CD4-positive, alpha-beta T cell treated with Interleukin-6 at 100 ng/mL for 8 hours (primary cell): ENCODE data around the gene PDE3B.

Source experiments
- DNase-seq: peaks from one replicate; pipeline ENCODE4 v3.0.0-alpha.2; 2020; ENCODE audit warnings: mixed read lengths, low spot score

Gene PDE3B

DNA sequence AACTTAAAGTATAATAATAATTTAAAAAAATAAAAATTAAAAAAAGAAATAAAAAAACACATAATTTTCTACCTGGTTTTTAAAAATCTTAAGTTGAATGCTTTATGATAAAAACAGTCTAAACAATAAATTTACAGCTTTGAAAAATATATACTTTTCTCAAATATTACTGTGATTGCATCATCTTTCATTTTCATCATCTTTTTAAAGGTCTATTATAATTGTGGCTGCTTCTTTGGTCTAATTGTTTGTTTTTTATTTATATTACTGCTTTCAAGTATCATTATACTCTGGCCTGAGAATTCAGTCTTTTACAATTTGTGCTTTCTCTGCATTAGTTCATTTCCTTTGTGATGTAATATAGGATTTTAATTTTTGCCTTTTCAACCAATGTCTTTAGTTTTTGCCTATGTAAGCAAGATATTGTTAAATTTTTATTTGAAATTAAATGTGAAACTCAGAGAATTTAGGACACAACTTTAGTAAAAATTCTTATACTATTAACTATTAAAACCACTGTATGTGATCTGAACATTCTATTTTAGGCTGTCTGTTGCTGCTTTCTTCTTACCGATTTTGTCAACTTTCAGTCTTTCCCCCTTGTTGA is 241.2 kb downstream of the PDE3B start:
- DNase-seq, result no peak

DNA sequence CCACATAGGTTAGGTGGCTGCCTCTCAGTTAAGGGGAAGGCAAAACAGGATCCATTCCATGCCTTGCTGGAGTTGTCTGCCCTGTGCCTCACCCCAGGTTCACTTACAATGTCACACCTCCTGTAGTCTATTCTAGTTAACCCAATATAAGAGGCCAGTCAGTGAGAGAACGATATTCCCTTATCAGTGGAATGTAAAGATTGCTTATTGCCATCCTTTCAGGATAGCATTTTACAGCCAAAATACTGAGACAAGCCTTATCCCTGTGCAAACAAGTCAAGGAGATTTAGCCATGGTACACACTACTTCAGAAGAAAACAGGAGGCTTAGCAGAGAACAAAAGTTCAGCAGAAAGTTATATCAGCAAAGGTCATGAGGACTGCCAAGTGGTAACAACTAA is 242.9 kb downstream of the PDE3B start:
- DNase-seq, result no peak

DNA sequence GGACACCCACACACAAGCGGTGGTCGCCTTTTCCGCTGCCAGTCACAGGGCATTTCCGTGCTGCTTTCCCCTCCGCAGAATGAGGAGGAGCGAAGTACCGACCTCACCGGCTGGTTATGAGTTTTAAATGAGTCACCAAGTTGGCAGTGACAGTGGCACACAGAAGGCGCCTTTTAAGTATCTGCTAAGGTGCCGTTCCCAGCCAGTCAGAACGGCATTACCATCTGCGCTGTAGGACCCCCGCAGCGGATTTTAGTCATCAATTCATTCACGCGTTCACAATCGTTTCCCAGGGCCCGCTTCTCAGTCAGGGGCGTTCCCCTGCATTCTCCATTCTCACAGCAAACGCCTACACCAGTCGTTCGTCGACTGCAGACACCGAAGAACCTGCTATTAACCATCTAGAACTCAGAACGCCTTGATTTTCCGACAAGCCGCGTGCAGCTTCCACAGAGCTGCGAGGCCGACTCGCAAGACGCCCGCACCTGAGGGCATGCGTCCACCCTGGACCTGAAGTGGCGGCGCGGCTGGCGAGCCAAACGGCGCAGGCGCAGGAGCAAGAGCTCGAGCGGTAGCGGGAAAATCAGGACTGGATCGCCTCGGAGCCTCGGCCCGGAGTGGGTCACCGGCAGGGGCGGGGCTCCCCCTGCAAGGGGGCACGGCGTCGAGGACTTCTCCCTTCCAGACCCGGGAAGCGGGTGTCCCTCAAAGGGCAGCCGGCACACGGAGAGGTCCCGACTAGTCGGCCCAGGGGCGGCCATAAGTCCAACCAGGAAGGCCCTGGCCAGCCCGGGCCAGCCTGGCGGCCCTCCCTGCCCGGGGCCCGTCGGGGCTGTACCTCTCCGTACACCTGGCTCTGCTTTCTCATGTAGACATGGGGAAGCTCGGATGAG is 247.8 kb downstream of the PDE3B start:
- peak; percentile 86 for DNase-seq

DNA sequence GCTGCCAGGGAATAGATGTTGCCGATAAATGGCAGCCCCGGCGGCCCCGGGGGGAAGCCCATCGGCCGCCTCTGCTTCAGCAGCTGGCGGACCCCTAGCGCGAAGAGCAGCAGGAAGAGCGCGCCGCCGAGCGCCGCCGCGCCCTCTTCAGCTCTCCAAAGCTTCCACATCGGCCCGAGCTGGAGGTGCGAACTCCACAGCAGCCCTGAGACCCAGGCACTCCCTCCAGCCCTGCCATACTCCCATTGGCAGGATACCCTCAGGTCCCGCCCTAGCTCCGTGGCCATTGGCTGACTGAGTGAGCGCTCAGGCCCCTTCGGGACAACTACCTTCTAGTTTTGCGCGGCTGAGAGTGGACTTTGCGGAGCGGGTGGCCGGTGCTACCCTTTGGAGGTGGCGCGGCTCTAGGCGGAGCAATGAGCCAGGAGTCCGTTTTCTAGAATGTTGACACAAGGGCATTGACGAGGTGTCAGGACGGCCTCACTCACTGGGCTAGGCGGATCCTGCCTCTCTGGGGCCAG is 248.5 kb downstream of the PDE3B start, which contains the start of gene CYP2R1:
TSS of gene CYP2R1 (minus strand) at position 196 of the 521 bp plus-strand sequence. CDS start at position 170, 26 bp downstream.
- peak; percentile 93 for DNase-seq

DNA sequence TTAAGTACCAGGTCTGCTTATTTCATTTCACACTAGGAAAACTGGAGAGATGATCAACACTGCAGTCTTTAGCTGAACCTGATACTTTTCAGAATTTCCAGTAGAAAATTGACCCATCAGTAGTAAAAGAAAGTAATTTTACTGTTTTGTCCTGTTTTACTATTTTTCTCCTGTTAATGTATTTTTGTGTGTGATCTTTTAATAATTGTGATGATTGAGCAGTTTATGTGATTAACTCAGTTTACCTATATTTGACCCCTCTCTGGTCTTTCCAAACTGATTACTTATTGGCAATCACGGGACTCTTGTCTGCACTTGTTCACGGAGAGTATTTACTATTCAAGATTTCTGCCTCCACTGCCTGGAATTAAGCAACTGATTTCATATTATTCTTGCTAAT is 249.0 kb downstream of the PDE3B start:
- DNase-seq, result no peak

DNA sequence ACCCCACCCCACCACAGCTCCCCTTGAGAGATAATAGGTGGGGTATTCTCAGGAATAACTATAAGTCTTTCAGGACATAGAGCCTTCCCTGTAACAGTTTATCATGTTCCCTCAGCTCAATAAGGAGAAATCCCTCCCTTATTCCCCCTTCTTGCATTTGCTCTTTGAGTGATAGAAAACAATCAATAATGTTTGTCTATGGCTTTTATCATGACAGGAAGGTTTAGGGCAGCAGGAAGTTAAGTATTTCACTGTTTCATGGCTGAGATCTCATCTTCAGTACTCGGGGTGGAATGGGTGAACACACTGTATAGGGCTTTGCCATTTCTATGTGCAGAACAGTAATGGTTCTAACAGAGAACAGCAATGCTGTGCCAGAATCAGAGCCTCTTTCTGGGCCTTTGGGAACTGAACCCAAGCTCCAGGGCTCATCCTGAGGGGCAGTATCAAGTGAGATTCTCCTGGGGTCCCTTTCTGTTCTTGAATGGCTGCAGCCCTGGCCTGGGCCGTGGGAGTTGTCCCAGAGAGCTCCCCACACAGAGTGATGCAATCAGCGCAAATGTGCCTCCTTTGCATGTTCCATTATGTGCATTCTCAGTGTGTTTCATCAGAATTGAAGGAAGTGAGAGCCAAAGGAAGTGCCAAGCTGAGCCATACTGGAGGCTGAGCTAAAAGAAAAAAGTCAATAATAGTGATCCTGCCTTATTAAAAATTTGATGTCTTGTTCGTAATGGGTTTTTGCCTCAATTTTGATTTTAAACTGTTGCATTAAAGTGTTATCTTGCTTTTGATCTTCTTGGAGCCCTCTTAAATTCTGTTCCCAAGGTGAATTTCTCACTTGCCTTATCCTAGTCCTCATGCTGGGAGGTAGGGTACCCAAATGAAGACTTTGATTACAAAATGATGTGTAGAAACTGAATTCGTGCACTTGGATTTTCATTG is 251.3 kb downstream of the PDE3B start:
- no peak for DNase-seq

DNA sequence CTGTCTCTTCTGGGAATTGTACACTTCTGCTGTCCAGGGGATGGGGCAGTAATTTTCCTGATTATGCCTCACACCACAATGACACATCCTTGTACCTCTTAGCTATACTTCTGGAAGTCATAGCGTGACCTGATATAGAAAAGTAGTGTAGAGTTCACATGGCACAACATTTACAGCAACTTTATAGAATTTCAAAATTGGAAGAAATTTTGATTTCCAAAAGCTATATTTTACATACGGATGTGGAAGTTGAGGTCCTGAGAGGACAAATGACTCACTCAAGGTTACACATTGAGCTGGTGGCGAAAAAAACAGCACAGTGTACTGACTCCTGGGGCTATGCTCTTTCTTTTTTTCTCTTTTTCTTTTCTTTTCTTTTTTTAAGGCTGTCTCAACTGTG is 254.8 kb downstream of the PDE3B start:
- no peak for DNase-seq

DNA sequence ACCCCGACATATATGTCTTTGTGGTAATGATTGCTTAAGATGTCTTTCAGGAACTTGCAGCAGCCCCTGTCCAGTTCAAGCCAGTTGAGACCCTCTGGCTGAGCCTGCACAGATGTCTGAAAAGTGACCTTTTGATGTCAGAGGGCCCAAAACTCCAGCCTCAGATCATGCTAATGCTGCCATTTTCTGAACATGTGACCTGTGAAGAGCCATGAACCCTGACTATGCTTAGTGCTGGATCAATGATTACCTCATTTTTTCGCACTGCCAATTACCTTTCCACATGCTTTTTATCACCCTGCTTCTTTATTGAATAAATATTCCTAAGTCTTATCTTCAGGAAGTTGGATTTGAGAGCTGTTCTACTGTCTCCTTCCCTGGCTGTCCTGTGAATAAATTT is 255.3 kb downstream of the PDE3B start:
- DNase-seq, result no peak

DNA sequence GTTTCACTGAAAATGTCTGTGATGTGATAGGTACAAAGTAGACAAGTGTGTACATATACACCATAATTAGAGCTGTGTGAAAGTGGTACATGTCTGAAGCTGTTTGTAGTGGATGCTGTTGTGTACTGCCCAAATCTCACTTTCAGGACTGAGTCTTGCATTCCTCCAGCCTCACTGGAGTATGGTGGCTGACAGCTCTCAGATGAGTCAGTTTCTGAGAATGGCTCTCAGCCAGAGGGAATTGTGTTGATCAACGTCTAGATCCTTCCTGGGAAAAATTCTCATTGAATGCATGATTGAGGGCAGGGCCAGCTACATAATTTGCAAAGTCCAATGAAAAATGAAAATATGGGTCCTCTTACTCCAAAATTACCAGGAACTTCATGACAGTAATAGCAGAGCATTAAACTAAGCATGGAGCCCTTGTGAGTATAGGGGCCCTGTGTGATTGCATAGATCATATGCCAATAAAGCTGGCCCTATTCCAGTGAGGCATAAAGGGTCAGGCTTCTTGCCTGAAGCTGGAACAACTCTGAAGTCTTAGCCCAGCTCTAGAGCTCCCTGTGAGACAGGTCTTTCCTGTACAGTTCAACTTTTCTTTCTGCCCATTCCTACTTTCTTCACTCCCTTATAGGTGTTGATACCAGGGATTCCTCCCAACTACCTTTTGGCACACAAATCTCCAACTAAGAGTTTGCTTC is 259.2 kb downstream of the PDE3B start:
- no peak for DNase-seq

DNA sequence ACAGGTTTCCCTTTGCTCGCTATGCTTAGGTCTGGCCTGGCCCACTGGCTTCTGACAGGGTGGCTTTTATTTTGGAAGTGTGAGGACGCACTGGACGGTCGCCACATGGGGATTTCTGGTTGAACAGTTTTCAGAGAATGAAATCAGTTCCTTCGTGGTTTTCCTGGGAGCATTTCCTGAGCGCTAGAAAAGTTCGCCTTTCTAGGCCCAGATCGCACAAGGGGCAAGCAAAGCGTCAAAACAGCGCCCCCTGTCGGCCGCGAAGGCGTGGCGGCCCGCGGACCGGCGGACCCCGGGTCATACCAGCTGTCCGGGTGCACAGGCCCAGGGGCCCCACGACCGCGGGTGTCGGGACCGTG is 261.1 kb downstream of the PDE3B start:
- peak; percentile 78 for DNase-seq

DNA sequence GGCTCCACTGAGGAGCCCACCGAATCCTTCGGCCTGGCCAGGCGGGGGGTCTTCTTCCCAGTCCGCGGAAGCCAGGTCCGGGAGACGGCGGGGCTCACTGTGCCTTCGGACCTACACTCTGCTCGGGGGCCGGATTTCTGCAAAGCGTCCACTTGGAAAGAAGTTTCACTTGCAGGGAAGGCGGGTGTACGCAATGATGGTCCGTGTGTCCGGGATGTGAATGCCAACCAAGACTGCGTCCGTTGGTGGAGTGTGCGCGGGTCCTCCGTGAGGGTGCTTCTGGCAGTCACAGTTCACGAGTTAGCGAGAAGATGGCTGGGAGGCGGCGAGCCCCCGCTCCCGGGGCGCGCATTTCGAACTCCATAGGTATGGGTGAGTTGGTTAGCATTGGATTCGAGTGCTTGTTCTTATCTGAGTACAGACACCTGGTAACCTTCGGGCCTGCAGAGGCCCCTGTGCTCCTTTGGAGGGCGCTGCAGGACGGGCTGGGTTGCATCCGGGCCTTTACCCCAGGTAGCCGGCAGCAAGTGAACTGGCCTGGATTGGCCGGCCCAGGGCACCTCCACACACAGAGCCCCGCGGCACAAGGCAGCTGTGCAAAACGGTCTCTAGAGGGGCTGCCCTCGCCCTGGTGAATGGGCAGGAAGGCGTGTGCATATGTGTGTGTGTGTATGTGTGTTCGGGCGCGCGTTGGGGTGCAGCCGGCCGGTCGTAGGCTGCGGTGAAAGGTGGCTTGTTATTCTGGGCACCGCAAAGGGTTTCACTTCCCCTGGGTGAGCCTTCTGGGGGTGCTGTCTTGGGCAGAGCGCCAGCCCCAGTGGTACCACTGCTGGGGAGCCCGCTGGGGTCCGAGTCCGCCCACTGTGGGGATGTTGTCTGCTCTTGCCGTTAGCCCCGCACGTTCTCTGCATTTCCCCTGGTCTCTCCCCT is 261.8 kb downstream of the PDE3B start:
- DNase-seq, result peak; percentile 77

DNA sequence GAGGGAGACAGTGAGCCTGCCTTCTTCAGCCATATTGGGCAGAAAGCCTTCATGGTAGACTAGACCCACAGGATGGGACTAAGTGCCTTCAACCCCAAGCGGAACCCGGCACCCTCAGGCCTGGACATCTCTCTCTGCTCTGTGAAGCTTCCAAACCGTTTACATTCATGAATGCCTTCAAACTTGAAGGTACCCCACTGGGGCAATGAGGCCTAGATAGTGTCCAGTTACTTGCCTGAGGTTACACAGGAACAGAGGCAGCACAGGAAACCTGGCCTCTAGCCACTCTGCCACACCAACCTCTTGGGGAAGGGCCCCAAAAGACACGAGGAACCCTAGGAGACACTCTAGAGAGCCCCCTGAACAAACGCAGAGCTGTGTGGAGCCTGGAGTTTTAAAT is 263.0 kb downstream of the PDE3B start:
- DNase-seq, result no peak

DNA sequence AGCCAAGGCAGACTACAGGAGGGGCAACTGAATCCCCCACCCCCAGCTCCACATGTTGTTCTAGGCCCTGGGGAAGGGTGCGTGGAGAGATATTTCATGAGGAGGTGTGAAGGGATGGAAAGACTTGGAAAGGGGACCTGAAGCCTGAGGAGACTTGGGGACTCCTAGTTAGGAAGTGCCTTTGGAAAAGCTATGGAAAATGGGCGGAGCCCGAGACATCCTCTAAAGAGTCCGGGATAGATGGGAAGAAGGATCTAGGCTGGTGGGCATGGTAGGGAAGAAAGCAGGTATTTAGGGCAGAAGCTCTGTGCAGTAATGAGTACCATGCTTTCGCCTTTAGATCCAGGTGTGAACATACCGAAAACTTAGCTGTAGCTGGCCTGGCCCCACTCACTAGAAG is 263.4 kb downstream of the PDE3B start:
- no peak for DNase-seq

DNA sequence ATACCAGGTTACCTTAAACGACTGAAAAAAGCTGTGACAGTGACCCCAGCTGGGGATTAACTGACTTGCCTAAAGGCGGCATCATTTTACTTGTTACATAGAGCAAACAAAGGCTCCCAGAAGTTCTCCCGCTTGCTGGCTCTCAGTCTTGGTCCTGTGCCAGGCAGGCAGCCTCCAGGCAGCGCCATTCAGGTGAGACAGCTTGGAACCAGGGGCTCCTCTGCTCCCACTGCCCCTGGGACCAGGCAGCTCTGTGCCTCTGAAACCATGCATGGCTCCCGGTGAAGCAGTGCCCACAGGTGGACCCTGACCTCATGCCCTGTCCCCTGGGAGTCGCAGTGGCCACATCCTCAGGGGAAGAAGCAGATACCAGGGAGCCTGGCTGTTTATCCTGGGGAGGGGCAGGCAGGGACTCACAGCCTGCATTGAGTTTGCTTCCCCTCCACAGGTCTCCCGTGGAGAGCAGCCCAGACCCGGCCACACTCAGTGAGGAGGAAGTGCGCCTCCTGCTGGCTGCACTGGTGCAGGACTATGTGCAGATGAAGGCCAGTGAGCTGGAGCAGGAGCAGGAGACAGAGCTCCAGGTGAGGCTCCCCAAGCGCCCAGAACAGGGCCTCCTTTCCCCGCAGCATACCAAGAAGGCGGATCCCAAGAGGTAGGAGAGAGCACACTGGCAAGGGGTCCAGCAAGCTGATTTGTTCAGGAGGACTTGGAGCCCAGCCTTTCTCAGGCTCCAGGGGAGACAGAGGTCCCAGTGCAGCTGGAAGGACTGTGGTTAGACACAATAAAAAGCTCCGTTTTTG is 264.0 kb downstream of the PDE3B start:
- DNase-seq, result peak; percentile 85

DNA sequence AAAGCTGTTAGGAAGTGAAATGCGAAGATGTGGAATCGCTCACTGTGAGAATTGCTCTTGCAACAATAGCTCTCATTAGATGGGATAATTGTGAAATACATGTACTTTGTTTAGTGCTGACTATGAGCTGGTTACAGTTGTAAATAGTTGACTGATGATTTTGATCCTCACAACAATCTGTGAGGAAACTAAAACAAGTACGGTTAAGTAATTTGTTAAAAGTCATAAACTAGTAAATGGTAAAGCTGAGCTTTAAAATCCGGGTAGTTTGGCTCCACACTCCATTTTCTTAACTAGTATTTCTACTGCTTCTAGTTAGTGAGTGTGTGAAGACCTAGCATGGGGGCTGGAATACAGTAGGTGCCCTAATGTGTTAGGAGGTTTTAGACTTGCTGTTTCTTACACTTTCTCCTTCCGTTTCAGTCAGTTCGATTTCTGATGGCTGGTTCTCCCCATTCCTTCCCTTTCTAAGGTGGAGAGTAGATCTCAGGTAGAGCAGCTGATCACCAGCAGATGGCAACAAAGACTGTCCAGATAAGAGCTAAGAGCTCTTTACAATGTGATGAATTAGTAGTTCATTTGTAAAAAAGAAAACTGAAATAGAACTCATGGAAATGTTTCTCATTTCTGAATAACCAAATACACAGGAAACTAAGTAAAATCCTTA is 264.7 kb downstream of the PDE3B start:
- DNase-seq, result peak; percentile 41

DNA sequence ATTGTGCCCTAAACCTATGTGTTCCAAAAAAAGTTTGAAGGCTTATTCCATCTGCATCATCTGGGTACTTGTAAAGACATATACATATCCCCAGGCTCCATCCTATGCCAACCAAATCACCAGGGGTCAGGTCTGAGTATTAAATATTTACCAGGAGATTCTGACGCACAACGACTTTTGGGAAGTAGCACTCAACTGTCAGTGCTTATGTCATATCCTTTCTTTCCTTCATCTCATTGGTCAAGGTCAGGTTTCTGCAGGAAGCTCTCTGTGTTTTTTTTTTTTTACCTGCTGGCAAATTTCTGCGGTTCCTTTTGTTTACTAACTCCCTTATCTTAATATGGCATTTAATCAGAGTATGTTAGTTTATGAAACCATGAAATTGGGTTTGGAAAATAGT is 270.9 kb downstream of the PDE3B start:
- no peak for DNase-seq

DNA sequence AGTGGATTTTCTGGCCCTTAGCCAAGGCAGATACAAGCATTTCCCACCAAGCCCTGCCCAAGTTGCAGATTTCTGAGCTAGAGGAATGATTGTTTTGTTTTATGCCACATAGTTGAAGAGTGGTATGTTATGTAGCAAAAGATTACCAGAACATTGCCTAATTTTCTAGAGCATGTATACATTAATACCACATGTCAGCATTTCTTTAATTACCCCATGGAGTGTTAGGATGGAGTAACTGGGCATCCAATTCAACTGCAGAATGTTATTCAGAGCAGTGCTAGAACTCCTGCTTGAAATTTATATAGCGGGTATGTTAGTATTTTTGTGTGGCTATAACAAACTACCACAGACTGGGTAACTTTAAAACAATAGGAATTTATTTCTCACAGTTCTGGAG is 272.8 kb downstream of the PDE3B start:
- DNase-seq, result no peak
